Uterus (tissue), 2 donors: Measurements from ENCODE around the gene PRDM15.

Experiments used
- CTCF ChIP-seq, 4 experiments: fragments of 200-600 bp in 2 of 4; fragments of 450-650 bp in 2 of 4; sonication (generic) in 2 of 4; IDR thresholded peaks; one replicate each; pipeline ENCODE4 v1.5.1; 2016 to 2019; ENCODE audit warnings: antibody characterized with exemption in 4 of 4, mild to moderate bottlenecking in 2 of 4, moderate library complexity in 1 of 4
- POLR2A ChIP-seq, 2 donors: fragments of 450-650 bp; IDR thresholded peaks; one replicate each; pipeline ENCODE4 v1.6.1; 2016; ENCODE audit warnings: antibody characterized with exemption in 2 of 2, mild to moderate bottlenecking in 1 of 2, moderate library complexity in 1 of 2

GRCh38 chr21:41897700-41898099 lies 18.6 kb upstream of the PRDM15 start:
- TF ChIP-seq CTCF (IDR thresholded peaks at IDR 0.05) (no peak), POLR2A (IDR thresholded peaks at IDR 0.05) (no peak)
